HepG2 (cell line): ENCODE data around the gene ANXA9.

ENCODE experiments used
- CHD4 ChIP-seq: fragments of 200-600 bp; sonication (generic); IDR thresholded peaks from 2 replicates; pipeline ENCODE4 v1.7.0; 2017; ENCODE audit warnings: mild to moderate bottlenecking, low read length, borderline replicate concordance
- NFYB ChIP-seq: sonication (generic); formaldehyde crosslinking; IDR thresholded peaks from 2 replicates; pipeline ENCODE4 v1.4.0; 2020; ENCODE audit warnings: missing genetic modification reagents
- SIN3A ChIP-seq: IDR thresholded peaks from 2 replicates; pipeline ENCODE4 v1.6.1; 2011; ENCODE audit warnings: low read depth, mild to moderate bottlenecking, control low read depth, low read length, borderline replicate concordance

GRCh38 chr1:150967936-150968335, 14.2 kb upstream of the ANXA9 start:
- TF ChIP-seq NFYB (CRISPR knock-in tag), result no peak
- no peak for TF ChIP-seq SIN3A
- no peak for TF ChIP-seq CHD4
